LHCN-M2 (cell line): ENCODE data around the gene GTF2H2. TPM values are rescaled to one million over a fixed set of nuclear protein-coding genes. Genes with fewer than 3 reads are reported as not detected.
"Not testable (repeated sequence)": the region's sequence is repeated elsewhere in the genome, so short reads cannot be mapped to it uniquely, and the experiment has no call there.

Source experiments
- DNase-seq: peaks from one replicate; pipeline ENCODE4 v3.0.0-alpha.2; 2012; ENCODE audit warnings: low read depth
- total RNA-seq: library from RNA; depleted of rRNA; stranded (reverse); fragments of >200 nt; gene quantifications from 2 replicates; pipeline ENCODE4 v1.2.3, GENCODE V29; 2014; rRNA removed

Gene GTF2H2
- total RNA-seq, 1 experiment from 2014 or later = 28.2 TPM

DNA sequence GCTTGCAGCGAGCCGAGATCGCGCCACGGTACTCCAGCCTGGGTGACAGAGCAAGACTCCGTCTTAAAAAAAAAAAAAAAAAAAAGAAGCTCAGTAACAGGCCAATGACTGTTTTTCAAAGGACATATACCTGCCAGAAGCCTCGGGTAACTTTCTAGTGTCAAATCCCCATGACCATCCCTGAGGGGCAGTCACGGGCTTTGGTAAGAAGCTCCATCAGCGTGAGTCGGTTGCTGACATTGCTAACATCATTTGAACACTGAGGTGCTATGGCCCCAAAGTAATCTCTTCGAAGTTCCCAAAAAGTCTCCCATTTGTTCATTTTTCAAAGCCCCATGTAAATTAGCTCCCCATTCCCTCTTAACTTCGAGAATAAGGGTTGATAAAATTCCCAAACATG lies 53.9 kb downstream of the GTF2H2 start:
- no peak for DNase-seq

DNA sequence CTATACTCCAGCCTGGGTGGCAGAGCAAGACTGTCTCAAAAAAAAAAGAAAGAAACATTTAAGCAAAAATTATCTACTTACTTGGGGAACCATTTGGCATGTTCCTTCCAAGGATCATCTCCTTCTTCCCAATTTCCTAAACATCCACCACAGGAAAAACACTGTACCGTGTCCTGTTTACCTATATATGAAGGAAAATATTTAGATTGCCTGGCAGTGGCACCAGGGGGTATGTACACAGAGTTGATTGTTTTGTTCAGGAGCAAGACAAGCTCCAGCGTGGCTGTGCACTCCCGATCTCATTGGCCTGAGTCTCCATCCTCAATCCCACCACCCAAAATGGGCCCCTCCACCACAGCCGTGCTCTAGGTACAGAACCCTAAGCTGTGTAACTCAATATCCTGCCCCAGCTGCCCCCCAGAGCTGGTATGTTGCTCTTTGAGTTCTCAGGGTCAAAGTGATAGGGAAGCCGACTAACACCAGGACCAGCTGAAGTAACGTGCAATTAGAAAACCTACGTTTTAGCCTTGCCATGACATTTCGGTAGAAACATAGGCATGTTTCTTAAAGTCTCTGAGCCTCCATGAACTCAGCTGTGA lies 56.2 kb downstream of the GTF2H2 start:
- no peak for DNase-seq

GRCh38 chr5:71006983-71007382 lies 60.5 kb downstream of the GTF2H2 start:
- DNase-seq = not testable (repeated sequence)

Other genes starting within 250 kb of the GTF2H2 start
- gene SERF1A, start 167.0 kb downstream of the GTF2H2 start, total RNA-seq = 4.8 and 8.7 TPM in 2 replicates
- gene SMN1, start 142.6 kb downstream of the GTF2H2 start, total RNA-seq = 34.8 and 36.5 TPM in 2 replicates
- 0.80 and 1.2 TPM in 2 replicates for gene NAIP, start 42.3 kb downstream of the GTF2H2 start, total RNA-seq